HCT116 (cell line): Measurements from ENCODE around the gene FAR1. TPM values are rescaled to one million over a fixed set of nuclear protein-coding genes. Genes with fewer than 3 reads are reported as not detected.

Experiments
- ATAC-seq: fragments of 200-7000 bp; cut with Tn5 transposase; 2 replicates; pipeline ENCODE4 v1.9.1; 2020; ENCODE audit warnings: mild to moderate bottlenecking, moderate library complexity
- BruUV-seq: library from RNA; stranded (reverse); fragments of 400-500 nt; replicated peaks from 2 replicates; lab custom pipeline; 2021; lab: Mats Ljungman, UMichigan
- CTCF ChIA-PET: fragments of 300-600 bp; sonication (Branson Sonifier 250); formaldehyde crosslinking; loops from one replicate; lab custom pipeline; 2021; ENCODE audit warnings: antibody characterized with exemption; lab: Charles Lee
- POLR2A ChIA-PET: fragments of 300-600, 350-600 bp; sonication (Branson Sonifier 250); formaldehyde crosslinking; loops from one replicate; lab custom pipeline; 2021; ENCODE audit warnings: antibody characterized with exemption; lab: Charles Lee
- RAD21 ChIA-PET, 2 experiments: fragments of 300-600 bp; sonication (Branson Sonifier 250); formaldehyde crosslinking; loops; one replicate each; lab custom pipeline; 2023; ENCODE audit warnings: low total read pairs in 2 of 2; ENCODE audit not compliant: uncharacterized antibody in 2 of 2, unreplicated experiment in 2 of 2, low non-redundant PET in 1 of 2; lab: Charles Lee
- DNase-seq: peaks from one replicate; pipeline ENCODE4 v3.0.0-alpha.2; 2010; ENCODE audit warnings: low read depth, low spot score
- H2AFZ ChIP-seq: fragments of 200-600 bp; shearing (Covaris generic), sonication (generic); 2 replicates; pipeline ENCODE4 v1.6.1; 2017; ENCODE audit warnings: low read depth, mixed run types, mixed read lengths, antibody characterized with exemption, low read length; ENCODE audit not compliant: poor library complexity, severe bottlenecking
- H3K27ac ChIP-seq: 2 replicates; pipeline ENCODE4 v1.5.1; 2012; ENCODE audit warnings: low read depth, low read length
- H3K27me3 ChIP-seq: fragments of 200-600 bp; sonication (generic); 2 replicates; pipeline ENCODE4 v1.6.1; 2016; ENCODE audit warnings: mixed run types, low read length, mixed read lengths; ENCODE audit not compliant: insufficient read depth
- H3K36me3 ChIP-seq, 2 experiments: fragments of 200-500 bp in 1 of 2; fragments of 200-600 bp in 1 of 2; sonication (Bioruptor generic) in 1 of 2; sonication (generic) in 1 of 2; 2 replicates each; pipeline versions ENCODE4 v1.5.1 to v1.6.1; 2014 to 2016; ENCODE audit warnings: low read length in 2 of 2, inconsistent platforms in 1 of 2, mixed read lengths in 1 of 2, mixed run types in 1 of 2; ENCODE audit not compliant: insufficient read depth in 2 of 2, control insufficient read depth in 1 of 2
- H3K4me1 ChIP-seq, 2 experiments: fragments of 200-600 bp in 1 of 2; sonication (generic) in 1 of 2; 2 replicates each; pipeline versions ENCODE4 v1.5.1 to v1.6.1; 2012 to 2017; ENCODE audit warnings: low read length in 2 of 2, inconsistent platforms in 1 of 2, mild to moderate bottlenecking in 1 of 2, mixed read lengths in 1 of 2, mixed run types in 1 of 2, moderate library complexity in 1 of 2; ENCODE audit not compliant: insufficient read depth in 2 of 2, control insufficient read depth in 1 of 2
- H3K4me2 ChIP-seq: fragments of 200-600 bp; sonication (generic); 2 replicates; pipeline ENCODE4 v1.6.1; 2017; ENCODE audit warnings: mixed run types, low read length, mixed read lengths
- H3K4me3 ChIP-seq, 2 experiments: fragments of 200-600 bp in 1 of 2; sonication (generic) in 1 of 2; replicated peaks in 1 of 2; 2 replicates each; pipeline ENCODE4 v1.5.1; 2011 to 2016; ENCODE audit warnings: low read length in 2 of 2, control low read depth in 1 of 2, low read depth in 1 of 2, mild to moderate bottlenecking in 1 of 2, mixed read lengths in 1 of 2, mixed run types in 1 of 2
- H3K79me2 ChIP-seq: fragments of 200-600 bp; sonication (generic); 2 replicates; pipeline ENCODE4 v1.6.1; 2017; ENCODE audit warnings: mild to moderate bottlenecking, mixed run types, low read length, moderate library complexity, mixed read lengths; ENCODE audit not compliant: insufficient read depth
- H3K9ac ChIP-seq: fragments of 200-600 bp; sonication (generic); 2 replicates; pipeline ENCODE4 v1.6.1; 2016; ENCODE audit warnings: low read length, mixed read lengths
- H3K9me2 ChIP-seq: fragments of 200-600 bp; sonication (generic), shearing (Covaris generic); 2 replicates; pipeline ENCODE4 v1.6.1; 2017; ENCODE audit warnings: mixed run types, mild to moderate bottlenecking, moderate library complexity; ENCODE audit not compliant: insufficient read depth
- H3K9me3 ChIP-seq, 2 experiments: fragments of 200-500 bp in 1 of 2; fragments of 200-600 bp in 1 of 2; sonication (Bioruptor generic) in 1 of 2; sonication (generic) in 1 of 2; 2 replicates each; pipeline ENCODE4 v1.6.1; 2014 to 2017; ENCODE audit warnings: low read length in 2 of 2, mixed read lengths in 2 of 2, inconsistent platforms in 1 of 2, low read depth in 1 of 2, mild to moderate bottlenecking in 1 of 2, mixed run types in 1 of 2, moderate library complexity in 1 of 2; ENCODE audit not compliant: control insufficient read depth in 1 of 2, insufficient read depth in 1 of 2
- H4K20me1 ChIP-seq: fragments of 200-600 bp; sonication (generic), shearing (Covaris generic); 2 replicates; pipeline ENCODE4 v1.6.1; 2017; ENCODE audit warnings: mixed run types, mild to moderate bottlenecking, moderate library complexity; ENCODE audit not compliant: insufficient read depth
- CBX3 ChIP-seq: IDR thresholded peaks from 2 replicates; pipeline ENCODE4 v1.6.1; 2012; ENCODE audit warnings: low read depth
- CEBPB ChIP-seq: IDR thresholded peaks from 2 replicates; pipeline ENCODE4 v1.6.1; 2012; ENCODE audit warnings: low read depth
- CTCF ChIP-seq, 3 experiments: fragments of 200-600 bp in 1 of 3; sonication (generic) in 1 of 3; IDR thresholded peaks in 2 of 3; conservative IDR thresholded peaks in 1 of 3; 2 replicates each; pipeline ENCODE4 v1.5.1; 2012 to 2017; ENCODE audit warnings: low read depth in 2 of 3, low read length in 2 of 3, antibody characterized with exemption in 1 of 3, borderline replicate concordance in 1 of 3, control low read depth in 1 of 3, mild to moderate bottlenecking in 1 of 3, mixed read lengths in 1 of 3, mixed run types in 1 of 3, moderate library complexity in 1 of 3; ENCODE audit not compliant: insufficient read depth in 1 of 3
- EGR1 ChIP-seq: IDR thresholded peaks from 2 replicates; pipeline ENCODE4 v1.6.1; 2012; ENCODE audit warnings: low read depth
- ELF1 ChIP-seq: IDR thresholded peaks from 2 replicates; pipeline ENCODE4 v1.6.1; 2012; ENCODE audit warnings: low read depth, borderline replicate concordance
- EZH2phosphoT487 ChIP-seq: fragments of 200-600 bp; IDR thresholded peaks from 2 replicates; pipeline ENCODE4 v1.6.1; 2018; ENCODE audit warnings: antibody characterized with exemption, borderline replicate concordance
- FOSL1 ChIP-seq: IDR thresholded peaks from 2 replicates; pipeline ENCODE4 v1.6.1; 2012; ENCODE audit warnings: low read depth
- JUND ChIP-seq: IDR thresholded peaks from 2 replicates; pipeline ENCODE4 v1.6.1; 2012
- POLR2A ChIP-seq: IDR thresholded peaks from 2 replicates; pipeline ENCODE4 v1.7.0; 2011; ENCODE audit warnings: borderline replicate concordance; ENCODE audit not compliant: insufficient read depth, insufficient read length; ENCODE audit errors: extremely low read depth
- POLR2AphosphoS5 ChIP-seq: IDR thresholded peaks from 2 replicates; pipeline ENCODE4 v1.6.1; 2011; ENCODE audit warnings: mild to moderate bottlenecking, low read depth, low read length, moderate library complexity
- RAD21 ChIP-seq: IDR thresholded peaks from 2 replicates; pipeline ENCODE4 v1.6.1; 2012; ENCODE audit warnings: low read depth, mild to moderate bottlenecking
- SIN3A ChIP-seq: IDR thresholded peaks from 2 replicates; pipeline ENCODE4 v1.6.1; 2012; ENCODE audit warnings: low read depth
- SRF ChIP-seq: IDR thresholded peaks from 2 replicates; pipeline ENCODE4 v1.6.1; 2012; ENCODE audit warnings: low read depth
- TCF7L2 ChIP-seq: IDR thresholded peaks from 2 replicates; pipeline ENCODE4 v1.7.0; 2011; ENCODE audit warnings: borderline replicate concordance, inconsistent platforms; ENCODE audit not compliant: insufficient read depth, insufficient read length; ENCODE audit errors: extremely low read depth
- YY1 ChIP-seq: IDR thresholded peaks from 2 replicates; pipeline ENCODE4 v1.6.1; 2011; ENCODE audit warnings: low read length, low read depth, moderate library complexity, mild to moderate bottlenecking; ENCODE audit not compliant: insufficient replicate concordance; ENCODE audit errors: extremely low read depth
- ZBTB33 ChIP-seq: IDR thresholded peaks from 2 replicates; pipeline ENCODE4 v1.6.1; 2011; ENCODE audit warnings: mild to moderate bottlenecking, low read length, moderate library complexity; ENCODE audit not compliant: insufficient replicate concordance; ENCODE audit errors: extremely low read depth
- ZFX ChIP-seq: fragments of 450-650 bp; IDR thresholded peaks from 2 replicates; pipeline ENCODE4 v1.6.1; 2017
- ZNF274 ChIP-seq: fragments of 200-500 bp; sonication (Bioruptor generic); IDR thresholded peaks from 2 replicates; pipeline ENCODE4 v1.6.1; 2014; ENCODE audit warnings: mild to moderate bottlenecking, low read depth, low read length, inconsistent platforms
- intact Hi-C: fragments of 100-400 bp; cut with micrococcal nuclease; formaldehyde crosslinking; loops from 2 replicates; pipeline ENCODE4 v1.10.0; 2022
- total RNA-seq: library from RNA; stranded (reverse); gene quantifications from one replicate; pipeline ENCODE4 v1.2.1, GENCODE V29; 2021; ENCODE audit not compliant: unreplicated experiment

FAR1 gene
- total RNA-seq, 1 experiment from 2014 or later = 74.3 TPM

- Histone ChIP-seq H3K9me3 (no peaks in the 10 kb centered on the region), H3K27me3 (peaks cover 22% of the 10 kb centered on the region), H3K9ac (no peak overlapping the region), H3K36me3 (no peaks in the 10 kb centered on the region), H3K4me1 (no peaks in the 10 kb centered on the region)
- RAD21 ChIA-PET = no interaction called here
- no peak for ATAC-seq
- TF ChIP-seq CBX3 (no peak), CEBPB (no peak), YY1 (no peak), EZH2phosphoT487 (no peak), EGR1 (no peak), SRF (no peak), CTCF (IDR thresholded peaks at IDR 0.05 in 2 of 3, conservative IDR thresholded peaks at IDR 0.05 in 1 of 3; ENCODE audit: borderline replicate concordance in 1 of 3, insufficient read depth in 1 of 3, low read depth in 2 of 3, low read length in 2 of 3) (no peak), SIN3A (no peak), POLR2AphosphoS5 (no peak), ZFX (no peak), ELF1 (no peak), TCF7L2 (no peak), FOSL1 (no peak), ZNF274 (no peak), POLR2A (no peak), JUND (no peak), ZBTB33 (no peak), RAD21 (no peak)
- TF ChIP-seq, all 23 proteins: peak for 0
- intact Hi-C loops = no loop called here
- no peaks in the 10 kb centered on the region for H4K20me1 ChIP-seq
- POLR2A ChIA-PET = no interaction called here
- no peak overlapping the region for H3K4me2 ChIP-seq
- DNase-seq = no peak
- CTCF ChIA-PET = no interaction called here
- H3K79me2 ChIP-seq = no peaks in the 10 kb centered on the region
- no peak overlapping the region for H3K4me3 ChIP-seq
- H3K9me2 ChIP-seq = 0 out of 2 replicates have a peak, but pooled peaks cover 3% of the 10 kb centered on the region
- H2AFZ ChIP-seq = no peak overlapping the region
- no peak overlapping the region for H3K27ac ChIP-seq
- no TSS peak for BruUV-seq
Measured at GRCh38 chr11:13637125-13638069, 31.1 kb upstream of the FAR1 start.
